Dermis blood vessel endothelial cell (primary cell): ENCODE results near the gene ANKRD13B. TPM values are rescaled to one million over a fixed set of nuclear protein-coding genes. Genes with fewer than 3 reads are reported as not detected.

Source experiments
- DNase-seq: peaks from one replicate; pipeline ENCODE4 v3.0.0; 2010
- total RNA-seq: library from RNA; depleted of rRNA; stranded (reverse); fragments of >200 nt; gene quantifications from 2 replicates; pipeline ENCODE4 v1.2.3, GENCODE V29; 2014

Gene ANKRD13B
- total RNA-seq, 1 donor from 2014 or later, result 7.7 TPM

DNA sequence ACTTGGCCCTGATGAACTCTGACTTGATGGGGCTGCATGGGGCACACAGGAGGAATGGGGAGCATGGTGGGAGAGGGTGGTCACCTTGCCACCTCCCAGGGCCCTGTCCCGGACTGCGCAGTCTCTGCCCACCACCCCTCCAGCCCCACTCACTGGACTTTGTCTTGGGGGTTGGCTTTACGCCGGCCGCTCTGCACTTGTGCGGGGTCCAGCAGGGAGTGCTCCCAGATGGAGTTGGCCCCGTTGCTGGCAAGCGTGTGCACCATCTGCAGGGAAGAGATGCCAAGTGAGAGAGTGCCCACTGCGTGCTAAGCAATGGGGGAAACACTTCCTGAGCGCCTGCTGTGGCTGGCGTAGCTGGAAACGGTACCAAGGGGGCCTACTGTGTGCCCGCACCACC is 10.2 kb upstream of the ANKRD13B start:
- DNase-seq, result no peak

DNA sequence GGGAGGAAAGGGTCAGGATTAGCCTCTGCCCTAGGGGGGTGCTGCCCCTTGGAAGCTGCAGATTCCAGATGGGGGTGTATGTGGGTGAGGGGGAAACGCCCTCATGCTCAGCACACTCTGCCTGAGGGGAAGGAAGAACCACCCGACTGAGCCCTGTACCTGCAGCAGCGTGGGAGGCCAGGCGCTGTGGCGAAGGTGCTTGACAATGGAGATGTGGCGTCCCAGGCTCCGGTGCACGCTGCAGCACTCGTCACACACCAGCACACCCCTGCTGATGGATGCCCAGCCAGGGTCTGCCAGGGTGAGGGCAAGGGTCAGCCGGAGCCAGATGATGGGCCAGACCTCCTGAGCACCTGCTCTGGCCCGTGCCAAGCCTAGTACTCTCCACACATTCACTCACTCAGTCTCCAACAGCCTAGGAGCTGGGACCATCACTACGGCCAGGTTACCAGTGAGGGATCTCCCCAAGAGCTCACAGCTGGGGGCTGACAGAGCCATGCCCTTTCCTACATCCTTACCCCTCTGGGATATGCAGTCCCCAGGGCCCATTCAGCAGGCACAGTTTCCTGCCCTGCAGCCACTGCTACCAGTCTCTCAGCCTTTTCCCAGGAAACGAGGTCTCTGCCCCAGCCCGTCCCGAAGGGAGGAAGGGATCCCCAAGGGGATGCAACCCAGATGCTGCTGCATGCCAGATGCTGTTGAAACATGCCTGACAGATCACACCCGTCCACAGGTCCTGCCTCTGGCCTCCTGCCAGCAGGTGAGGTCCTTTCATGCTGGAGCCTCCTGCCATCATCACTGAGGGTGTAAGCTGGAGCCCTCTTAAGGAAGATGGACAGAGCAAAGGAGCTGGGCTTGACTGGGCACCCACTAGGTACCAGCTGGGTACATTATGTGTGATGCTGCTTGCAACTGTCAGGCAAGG is 9.3 kb upstream of the ANKRD13B start:
- DNase-seq, result no peak

DNA sequence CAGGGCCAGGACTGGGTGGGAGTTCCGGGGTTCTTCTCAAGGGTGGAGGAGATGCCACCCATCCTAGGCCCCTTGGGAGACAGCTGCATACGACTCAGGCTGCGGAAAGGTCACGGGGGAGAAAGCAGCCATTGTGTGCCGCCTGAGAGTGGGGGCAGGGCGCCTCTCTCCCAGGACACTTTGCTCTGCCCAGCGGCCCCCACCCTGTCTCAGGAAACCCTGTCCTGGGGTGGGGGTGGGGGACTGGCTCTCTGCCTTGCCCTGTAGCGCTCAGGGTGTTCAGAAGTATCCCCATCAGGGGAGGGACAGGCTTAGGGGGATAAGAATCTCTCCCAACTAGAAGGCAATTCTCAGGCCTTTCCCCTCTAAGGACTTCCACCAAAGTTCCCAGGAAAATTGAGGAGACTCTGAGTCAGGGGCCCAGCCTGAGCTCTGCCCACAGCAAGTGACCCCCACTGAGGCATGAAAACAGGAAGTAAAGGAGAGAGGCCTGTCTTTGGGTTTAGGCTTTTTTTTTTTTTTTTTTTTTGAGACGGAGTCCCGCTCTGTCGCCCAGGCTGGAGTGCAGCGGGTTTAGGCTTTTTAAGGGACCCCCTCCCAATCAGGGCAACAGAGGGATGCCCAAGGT is 8.4 kb upstream of the ANKRD13B start:
- DNase-seq, result peak; percentile 24

DNA sequence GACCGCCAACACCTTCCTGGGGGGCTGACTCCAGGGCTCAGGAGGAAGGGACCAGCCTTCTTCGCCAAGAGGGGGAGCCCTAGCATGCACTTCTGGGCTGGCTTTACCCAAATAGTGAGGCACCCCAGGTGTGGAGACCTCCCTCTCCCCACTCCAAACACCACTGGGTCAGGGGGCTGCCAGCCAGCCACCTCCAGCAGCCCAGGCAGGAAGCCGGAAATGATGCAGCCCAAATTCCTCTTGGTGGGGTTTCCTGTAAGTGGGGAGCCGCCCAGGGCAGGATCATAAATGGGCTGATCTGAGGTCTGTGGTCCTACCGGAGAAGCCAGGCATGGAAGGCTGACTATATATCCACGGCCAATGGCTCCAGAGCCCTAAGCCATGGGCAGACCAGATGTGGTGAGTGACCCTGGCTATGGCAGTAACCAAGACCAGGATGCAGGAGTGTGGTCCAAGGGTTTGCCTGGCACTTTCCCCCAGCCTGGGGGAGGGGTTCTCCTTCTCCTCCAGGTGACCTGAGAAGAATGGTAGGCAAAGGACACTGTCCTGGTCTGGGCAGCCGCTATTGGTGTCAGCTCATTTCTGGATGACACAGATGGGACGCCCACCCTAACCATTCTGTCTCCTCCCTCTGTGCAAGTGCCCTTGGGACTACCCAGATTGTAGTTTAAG is 7.7 kb upstream of the ANKRD13B start:
- DNase-seq, result peak; percentile 81

DNA sequence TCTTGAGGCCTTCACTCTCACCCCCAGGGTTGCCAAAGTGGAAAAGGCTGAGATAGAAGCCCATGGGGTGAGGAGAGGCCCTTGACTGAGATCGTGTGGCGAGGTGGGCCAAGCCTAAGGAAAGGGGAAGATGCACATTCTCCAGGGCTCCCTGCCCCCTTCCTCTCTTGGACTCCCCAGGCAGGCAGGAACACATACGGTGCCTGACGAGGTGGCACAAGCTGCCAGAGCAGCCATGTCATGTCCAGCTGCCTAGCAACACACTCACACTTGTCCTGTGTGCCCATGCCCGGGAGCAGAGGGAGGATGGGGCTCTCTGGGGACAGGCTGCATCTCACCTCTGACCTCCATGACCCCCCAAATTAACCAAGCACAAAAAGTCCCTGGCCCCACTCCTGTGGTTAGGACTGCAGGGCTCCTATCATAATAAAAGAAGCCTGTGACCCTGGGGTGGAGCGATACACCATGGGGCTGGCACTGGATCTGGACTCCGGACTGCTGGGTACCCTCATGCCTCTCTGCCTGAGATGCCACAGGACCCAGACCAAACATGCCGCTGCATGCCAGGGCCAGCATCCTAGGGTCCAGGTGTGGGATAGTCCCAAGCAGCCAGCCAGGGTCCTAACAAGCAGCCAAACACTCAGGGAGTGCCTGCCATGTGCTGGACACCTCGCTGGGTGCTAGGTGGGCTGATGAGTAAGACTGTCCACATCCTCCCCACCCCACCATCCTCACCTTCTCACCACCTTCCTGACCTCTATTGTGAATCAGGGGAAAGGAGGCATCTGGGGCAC is 6.1 kb upstream of the ANKRD13B start:
- no peak for DNase-seq

DNA sequence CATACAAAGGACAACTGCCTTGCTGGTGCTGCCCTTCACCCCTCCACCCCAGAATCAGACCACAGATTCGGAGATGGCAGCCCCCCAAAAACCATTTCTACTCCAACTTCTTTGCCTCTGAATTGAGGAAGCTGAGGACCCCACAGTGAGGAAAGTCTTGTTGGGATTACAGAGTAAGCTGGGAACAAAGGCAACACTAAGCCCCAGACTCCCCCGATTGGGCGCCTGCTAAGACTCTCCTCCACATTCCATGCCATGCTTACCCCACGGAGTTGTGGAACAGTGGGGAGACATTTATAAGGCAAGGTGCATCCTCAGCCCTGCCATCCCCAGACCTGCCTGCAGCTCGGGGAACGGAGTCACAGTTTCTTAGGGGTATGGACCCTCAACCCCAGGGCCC is 5.3 kb upstream of the ANKRD13B start:
- DNase-seq, result no peak

DNA sequence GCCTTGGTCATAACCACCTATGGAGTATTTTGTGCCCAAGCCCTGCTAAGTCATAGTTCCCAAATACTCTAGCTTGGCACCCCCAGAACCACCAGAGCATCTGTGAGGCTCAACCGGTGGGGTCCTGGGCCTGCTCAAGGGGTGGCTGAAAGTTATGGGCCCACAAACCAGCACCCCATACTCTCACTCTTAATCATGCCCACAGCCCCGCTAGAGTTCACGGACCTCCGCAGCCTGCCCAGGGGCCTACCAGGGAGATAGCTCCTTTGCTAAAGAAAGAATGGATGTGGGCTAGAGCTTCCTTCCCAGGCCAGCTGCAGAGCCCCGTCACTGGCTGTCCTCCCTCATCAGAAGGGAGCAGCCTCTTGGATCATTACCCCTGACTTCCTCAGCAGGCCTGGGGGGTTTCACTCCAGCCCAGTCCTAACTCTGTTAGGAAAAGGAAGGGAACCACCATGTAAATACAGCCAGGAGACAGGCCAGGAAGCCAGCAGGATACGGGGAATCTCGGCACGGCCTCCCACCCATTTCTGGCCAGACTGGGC is 4.8 kb upstream of the ANKRD13B start:
- peak; percentile 40 for DNase-seq

DNA sequence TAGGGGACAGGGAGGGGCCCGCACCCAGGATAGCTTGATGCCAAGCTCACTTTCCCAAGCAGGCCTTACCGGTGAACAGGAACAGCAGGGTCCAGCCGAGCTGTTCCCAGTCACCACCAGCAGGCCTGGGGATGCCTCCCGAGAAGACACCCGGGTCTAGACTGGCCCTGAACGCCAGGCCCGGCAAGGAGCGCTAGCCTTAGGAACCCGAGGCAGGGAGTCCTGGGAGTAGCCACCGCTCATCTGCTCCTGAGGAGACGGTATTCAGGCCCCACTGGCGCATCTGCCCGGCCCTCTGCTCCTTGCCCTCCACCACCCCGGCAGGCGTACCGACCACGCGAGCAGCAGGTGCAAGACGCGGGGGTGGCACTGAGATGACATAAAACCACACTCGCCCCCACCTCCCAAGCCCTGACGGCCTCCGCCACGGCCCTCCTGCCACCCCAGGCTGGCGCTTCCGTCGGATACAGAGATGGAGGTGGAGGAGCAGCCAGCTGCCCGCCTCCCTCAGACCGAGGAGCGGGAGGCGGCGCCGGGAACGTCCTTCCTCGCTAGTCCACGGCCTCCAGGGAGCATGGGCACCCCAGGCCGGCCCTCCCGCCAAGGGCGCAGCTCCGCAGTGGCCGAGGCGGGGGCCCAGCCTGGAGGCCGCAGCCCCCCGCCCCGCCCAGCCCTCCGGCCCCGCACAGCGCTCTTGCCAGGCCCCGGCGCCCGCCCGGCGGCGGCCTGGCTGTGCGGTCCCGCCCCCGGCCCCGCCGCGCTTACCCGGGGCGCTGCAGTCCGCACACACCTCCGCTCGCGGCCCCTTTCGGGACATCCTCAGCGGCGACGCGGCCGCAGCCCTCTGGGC is 4.1 kb upstream of the ANKRD13B start:
- peak; percentile 44 for DNase-seq

DNA sequence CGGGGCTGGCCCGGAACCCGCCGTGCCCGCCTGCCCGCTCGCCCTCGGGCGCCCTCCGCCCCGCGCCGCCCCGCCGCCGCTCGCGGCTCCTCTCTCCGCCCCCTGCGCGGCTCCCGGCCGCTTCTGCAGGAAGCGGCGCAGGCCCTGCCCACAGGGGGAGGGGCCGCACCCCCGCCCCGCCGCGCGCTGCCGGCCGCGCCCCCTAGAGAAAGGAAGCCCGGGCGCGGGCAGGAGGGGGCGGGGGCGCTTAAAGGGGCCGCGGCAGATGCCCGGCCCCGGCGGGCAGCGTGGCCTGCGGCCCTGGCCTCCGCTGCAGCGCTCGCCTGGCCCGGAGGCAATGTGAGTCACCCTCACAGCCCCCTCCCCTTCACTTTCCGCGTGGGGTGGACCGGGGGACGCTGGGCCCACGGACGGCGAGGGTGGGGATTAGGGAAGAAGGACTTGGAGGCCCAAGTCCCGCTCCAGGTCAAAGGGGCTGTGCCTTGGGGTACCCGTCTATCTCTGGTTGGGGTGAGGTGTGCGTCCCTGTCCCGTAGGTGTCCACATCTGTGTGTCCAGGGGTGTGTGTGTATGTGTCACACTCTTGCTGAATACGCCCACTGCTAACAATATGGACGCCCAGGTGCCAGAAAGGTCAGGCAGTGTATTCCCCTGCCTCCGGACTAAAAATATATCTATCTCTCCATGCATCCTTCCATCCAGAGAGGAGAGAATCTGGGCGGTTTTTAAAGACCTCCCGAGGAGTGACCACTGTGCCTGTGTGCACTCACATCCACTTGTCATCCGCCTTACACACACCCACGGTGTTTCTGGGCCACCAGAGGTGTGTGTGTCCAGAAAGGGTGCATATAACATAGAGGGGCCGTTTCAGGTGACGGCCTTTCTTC is 3.2 kb upstream of the ANKRD13B start, which contains the start of gene GIT1:
GIT1 (minus strand) TSS at position 125 of the 887 bp plus-strand sequence. CDS start 270 bp downstream, outside the sequence.
- DNase-seq, result peak; percentile 87

DNA sequence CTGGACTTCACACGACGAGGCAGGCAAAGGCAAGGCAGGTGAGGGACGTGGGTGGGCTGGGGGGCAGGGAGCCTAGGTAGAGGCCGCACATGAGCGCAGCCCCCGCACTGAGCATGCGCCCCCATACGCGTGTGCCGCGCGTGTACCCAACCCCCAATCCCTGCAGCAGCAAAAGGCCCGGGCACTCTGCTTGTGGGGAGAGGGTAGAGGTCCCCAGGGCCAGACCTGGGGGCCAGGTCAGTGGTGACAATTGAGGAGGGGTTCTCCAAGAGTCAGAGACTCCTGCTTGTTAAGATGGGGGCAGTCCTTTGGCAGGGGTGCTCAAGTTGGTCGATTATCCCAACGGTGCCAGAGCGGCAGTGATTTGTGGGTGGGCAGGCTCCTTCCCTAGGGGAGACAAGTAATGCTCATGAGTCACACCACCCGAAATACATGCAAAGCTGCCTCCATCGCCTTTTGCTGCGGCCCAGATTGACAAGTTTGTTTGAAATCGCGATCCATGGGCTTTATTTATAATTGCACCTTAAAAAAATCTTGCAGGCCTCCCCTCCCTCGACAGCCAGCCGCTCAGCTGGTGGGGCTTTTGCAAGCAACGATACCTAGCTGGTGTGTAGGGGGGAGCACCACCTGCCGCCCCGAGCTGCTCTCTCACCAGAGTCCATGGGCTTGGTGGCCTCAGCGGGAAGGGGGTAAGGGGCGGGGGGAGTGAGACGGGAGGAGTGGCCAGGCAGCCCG is 2.4 kb upstream of the ANKRD13B start:
- peak; percentile 37 for DNase-seq

DNA sequence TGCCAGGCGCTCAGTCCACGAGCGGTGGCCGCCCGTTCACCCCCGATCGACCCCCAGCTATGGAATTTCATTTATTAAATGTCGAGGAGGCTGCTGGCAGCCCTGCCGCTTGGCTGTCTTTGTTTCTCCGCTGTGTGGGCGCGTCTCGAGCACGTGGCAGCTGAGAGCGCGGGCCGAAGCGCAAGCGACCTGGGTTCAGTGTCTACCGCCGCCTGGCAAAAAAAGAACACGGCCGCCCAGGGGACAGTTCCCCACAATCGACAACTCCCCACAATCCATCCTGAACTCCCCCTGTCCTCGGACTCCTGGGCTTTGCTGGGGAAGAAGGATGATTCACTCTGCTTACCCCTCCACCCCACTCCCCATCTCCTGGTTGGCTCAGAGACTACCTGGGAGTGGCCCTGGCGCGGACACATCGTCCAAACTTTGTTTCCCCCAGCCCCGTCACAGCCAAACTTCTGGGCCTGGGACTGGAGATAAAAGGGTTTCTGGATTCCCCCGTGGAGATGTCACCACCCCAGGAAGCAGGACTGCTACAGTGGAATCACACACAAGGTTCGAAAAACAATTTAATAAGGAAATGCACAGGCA is 1.7 kb upstream of the ANKRD13B start:
- DNase-seq, result peak; percentile 65

DNA sequence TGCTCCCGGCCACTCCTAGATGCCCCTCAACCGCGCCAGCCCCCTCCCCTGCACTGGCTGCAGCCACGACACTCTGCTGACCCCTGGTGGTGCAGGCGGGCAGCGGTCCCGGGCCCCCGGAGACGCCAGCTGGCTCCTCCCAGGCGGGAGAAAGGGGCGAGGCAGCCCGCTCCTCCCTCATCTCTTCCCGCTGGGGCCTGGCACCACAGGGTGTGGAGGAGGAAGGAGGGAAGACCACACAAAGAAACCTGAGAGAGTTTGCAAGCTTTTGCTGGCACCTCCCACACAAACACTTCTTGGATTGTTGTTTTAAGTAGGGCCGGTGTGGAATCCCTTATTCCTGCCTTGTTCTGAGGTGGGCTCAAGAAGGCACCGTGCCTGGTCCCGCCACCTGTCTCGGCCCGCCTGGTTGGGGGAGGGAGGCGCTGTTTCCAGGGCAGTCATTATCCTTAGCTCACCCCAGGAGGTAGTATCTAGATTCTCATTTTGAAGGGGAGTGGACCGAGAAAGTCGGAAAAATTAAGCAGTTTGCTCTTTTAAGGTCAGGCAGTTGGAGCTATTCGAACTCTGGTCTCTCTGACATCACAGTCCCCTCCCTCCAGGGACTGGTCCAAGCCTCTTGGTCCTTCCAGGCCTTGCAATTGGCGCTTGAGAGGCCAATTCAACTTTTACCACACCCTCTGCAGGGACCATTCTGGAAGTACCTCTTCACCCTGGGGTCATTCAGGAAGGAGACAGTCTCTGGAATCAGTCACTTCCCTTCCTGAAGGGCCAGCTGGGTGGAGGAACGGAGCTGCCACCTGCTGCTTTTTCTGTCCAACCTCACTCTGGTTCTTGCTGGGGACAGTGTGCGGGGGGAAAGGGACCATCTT is 959 bp upstream of the ANKRD13B start:
- peak; percentile 92 for DNase-seq

DNA sequence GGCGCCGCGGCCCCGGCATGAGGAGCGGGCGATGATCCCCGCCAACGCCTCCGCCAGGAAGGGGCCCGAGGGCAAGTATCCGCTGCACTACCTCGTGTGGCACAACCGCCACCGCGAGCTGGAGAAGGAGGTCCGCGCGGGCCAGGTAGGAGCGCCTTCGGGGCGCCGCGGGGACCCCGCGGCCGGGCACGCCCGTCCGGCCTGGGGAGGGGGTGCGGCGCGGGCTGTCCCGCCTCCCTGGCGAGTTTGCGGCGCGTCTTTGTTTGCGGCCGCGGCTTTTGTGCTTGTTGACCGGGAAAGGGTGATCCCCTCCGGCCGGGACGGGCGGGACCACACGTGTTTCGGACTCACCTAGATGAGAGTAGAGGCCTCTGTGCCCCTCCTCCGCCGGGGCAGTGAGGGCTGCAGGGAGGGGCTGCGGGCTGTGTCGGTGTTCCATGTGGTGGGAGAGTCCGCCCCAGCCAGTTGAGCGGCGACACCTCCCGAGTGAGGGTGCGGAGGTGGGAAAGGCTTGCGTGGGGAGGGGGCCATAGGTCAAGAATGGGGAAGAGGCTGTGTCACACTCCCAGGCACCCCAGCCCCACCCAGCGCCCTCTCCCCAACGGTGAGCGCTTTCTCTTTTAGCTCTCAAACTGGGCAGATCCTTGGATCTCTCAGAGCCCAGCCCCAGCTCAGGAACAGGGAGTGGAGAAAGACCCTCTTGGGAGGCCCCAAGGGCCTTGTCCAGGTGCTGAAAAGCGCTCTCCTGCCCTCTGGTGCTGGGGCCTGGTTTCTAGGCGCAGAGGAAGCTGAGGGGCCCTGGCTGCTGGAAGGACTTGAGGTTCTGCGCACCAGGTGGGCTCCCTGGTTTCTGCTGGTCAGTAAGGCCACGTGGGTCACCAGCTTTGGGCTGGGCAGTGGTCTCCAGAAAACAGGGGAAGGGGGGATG is 923 bp downstream of the ANKRD13B start:
- DNase-seq, result peak; percentile 51

DNA sequence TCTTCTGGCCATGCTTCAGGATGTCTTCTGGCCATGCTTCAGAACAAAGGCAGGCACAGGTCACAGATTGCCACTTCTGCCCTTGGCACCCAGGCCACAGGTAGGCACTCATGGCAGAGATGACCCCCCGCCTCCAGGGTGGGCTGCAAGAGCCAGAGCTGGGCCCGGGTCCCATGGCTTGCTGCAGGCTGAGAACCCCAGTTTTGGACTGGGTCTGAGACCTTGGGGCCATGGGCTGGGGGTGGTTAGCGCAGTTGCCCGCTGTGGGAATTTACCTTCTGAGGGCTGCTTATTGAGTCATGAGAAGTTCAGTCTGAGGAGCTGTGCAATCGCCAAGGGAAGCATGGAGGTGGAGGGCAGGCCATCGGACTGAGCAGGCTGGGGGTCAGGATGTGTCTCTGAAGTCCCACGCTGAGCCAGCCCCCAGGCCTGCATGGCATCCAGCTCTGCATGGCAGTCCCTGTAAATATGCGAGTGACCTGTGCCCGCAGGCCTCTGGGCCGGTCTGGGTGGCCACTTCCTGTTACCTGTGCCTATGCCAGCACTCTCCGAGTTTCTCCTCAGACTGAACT is 1.7 kb downstream of the ANKRD13B start:
- DNase-seq, result no peak

DNA sequence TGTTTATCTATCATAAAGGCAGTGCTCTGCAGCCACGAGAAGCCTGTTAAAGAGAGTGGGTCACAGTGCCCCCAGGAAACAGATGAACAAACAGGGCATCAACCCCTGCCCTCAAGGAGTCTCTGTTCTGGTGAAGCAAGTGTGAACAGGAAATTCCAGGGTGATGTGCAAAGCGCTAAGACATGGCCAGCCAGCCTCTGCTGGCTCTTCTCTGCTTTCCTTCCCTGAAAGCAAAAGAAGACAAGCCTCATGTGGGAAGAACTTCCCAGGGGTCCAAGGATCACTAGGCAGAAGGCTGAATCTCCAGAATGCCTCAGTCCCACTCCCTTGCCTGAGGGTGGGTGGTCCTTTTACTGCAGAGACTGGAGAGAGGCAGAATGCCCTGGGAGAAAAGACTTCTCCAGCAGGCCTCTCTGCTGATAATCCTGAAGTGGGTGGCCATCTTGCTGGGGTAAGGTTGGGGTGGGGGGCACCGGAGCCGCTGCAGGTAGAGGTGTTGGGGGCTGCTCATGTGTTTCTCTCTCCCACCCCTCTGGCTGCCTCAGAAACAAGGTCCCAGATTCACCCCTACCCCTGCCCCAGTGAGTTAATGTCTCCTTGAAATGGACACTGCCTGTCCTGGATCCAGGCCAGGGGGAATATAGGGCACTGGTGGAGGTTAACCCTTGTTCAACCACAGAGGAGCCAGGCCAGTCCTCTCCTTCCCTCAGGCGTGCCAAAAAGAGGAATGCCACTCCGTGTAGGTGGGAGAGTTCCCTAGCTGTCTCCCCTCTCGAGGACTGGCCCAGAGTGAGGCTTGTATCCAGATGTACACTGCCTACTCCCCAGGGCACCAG is 2.4 kb downstream of the ANKRD13B start:
- peak; percentile 49 for DNase-seq
